Measurements from ENCODE around the gene CLEC18A.
"Not testable (repeated sequence)": the region's sequence is repeated elsewhere in the genome, so short reads cannot be mapped to it uniquely, and the experiment has no call there.

The CLEC18A gene

DNA sequence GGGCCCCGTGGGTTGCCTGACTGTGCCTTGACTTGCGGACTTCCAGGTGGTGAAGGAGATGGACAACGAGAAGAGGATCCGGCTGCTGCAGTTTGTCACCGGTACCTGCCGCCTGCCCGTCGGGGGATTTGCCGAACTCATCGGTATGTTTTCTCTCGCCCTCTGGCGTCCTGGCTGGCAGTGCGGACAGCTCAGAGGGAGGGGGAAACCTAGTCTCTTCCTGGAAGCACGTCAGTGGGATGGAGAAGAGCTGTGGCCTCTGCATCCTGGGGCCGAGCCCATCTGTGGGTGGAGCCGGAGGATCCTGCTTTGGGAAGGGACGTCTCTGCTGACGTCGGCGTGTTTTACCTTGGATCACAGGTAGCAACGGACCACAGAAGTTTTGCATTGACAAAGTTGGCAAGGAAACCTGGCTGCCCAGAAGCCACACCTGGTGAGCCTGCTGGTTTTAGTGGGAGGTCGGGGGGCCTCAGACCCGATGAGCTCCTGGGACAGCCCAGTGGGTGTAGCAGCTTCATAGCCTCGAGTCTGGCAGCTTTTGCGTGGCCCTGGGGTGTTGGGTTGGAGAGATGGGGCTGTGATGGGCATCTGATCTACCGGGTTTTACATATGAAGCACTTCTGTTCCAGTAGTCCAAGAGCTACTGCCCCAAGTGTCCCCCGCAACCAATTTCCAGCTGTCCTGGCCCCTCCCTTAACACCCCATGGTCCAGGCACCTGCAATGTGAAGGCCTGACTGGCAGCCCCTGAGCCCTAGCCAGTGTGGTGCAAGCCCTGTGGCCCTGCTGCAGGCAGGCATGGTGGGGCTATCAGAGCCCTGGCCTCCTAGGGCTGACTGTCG, 11.9 kb upstream of the CLEC18A start:
- Histone ChIP-seq H3K36me3 (peaks cover 59 to 91% (median 72%) of the 10 kb centered on the region in 11 experiments), H3K27ac (no peak overlapping the region), H3K4me2 (no peak overlapping the region), H3K9me3 (replicated peaks in 1 of 11) (no peaks in the 10 kb centered on the region), H3K4me1 (peaks cover 0 to 68% (median 44%) of the 10 kb centered on the region in 10 experiments; a peak in 14 of 20 replicates), H3K4me3 (no peak overlapping the region), H4K20me1 (peaks cover 0 to 55% (median 0%) of the 10 kb centered on the region in 11 experiments; a peak in 5 of 22 replicates), H3K27me3 (no peaks in the 10 kb centered on the region), H3K9ac (no peak overlapping the region)
- no peak for TF ChIP-seq Cebpa-rat (IDR thresholded peaks at IDR 0.05)

DNA sequence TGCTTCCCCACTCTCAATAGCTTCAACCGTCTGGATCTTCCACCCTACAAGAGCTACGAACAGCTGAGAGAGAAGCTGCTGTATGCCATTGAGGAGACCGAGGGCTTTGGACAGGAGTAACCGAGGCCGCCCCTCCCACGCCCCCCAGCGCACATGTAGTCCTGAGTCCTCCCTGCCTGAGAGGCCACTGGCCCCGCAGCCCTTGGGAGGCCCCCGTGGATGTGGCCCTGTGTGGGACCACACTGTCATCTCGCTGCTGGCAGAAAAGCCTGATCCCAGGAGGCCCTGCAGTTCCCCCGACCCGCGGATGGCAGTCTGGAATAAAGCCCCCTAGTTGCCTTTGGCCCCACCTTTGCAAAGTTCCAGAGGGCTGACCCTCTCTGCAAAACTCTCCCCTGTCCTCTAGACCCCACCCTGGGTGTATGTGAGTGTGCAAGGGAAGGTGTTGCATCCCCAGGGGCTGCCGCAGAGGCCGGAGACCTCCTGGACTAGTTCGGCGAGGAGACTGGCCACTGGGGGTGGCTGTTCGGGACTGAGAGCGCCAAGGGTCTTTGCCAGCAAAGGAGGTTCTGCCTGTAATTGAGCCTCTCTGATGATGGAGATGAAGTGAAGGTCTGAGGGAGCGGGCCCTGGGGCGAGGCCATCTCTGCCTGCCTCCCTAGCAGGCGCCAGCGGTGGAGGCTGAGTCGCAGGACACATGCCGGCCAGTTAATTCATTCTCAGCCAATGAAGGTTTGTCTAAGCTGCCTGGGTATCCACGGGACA, 11.1 kb upstream of the CLEC18A start:
- no peak for TF ChIP-seq Cebpa-rat (IDR thresholded peaks at IDR 0.05)
- H3K36me3 ChIP-seq, result peaks cover 56 to 83% (median 64%) of the 10 kb centered on the region in 11 experiments

DNA sequence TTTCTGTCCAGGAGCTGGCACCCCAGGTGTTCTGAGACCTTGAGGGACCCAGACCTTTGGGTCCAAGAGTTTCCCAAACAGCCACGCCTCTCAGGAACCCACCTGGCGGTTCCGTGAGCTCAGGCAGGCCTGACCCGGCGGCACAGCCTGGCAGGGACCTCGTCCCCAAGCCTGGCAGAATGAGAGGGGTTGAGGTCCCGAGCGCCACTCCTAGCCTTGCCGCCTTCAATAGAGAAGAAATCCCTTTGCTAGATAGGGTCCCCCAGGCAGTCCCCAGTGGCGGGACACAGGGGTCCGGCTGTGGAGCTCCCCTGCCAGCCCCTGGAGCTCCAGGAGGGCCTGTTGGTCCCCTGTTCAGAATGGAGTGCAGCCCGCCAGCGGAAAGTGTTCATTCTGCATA, 10.5 kb upstream of the CLEC18A start:
- Histone ChIP-seq H3K9me3 (replicated peaks in 1 of 11) (no peaks in the 10 kb centered on the region), H3K4me1 (peaks cover 0 to 53% (median 30%) of the 10 kb centered on the region in 10 experiments; a peak in 14 of 20 replicates), H3K9ac (no peak overlapping the region), H3K36me3 (peaks cover 51 to 76% (median 59%) of the 10 kb centered on the region in 11 experiments), H4K20me1 (peaks cover 0 to 42% (median 0%) of the 10 kb centered on the region in 11 experiments; a peak in 5 of 22 replicates), H3K27me3 (no peaks in the 10 kb centered on the region), H3K27ac (peak overlapping the region in 1 of 11 experiments; percentile 55; a peak in 1 of 22 replicates), H3K4me3 (no peak overlapping the region), H3K4me2 (no peak overlapping the region; a peak in 1 of 22 replicates)
- TF ChIP-seq Cebpa-rat (IDR thresholded peaks at IDR 0.05), result no peak

More for the DNA sequence above, 11.1 kb upstream of the CLEC18A start:
- H3K27ac ChIP-seq, result no peak overlapping the region
- H3K9ac ChIP-seq, result no peak overlapping the region
- H4K20me1 ChIP-seq, result peaks cover 0 to 49% (median 0%) of the 10 kb centered on the region in 11 experiments; a peak in 5 of 22 replicates
- no peak overlapping the region for H3K4me3 ChIP-seq
- no peaks in the 10 kb centered on the region for H3K9me3 ChIP-seq (replicated peaks in 1 of 11)
- H3K27me3 ChIP-seq, result no peaks in the 10 kb centered on the region
- H3K4me1 ChIP-seq, result peaks cover 0 to 60% (median 37%) of the 10 kb centered on the region in 10 experiments; a peak in 14 of 20 replicates
- H3K4me2 ChIP-seq, result no peak overlapping the region

DNA sequence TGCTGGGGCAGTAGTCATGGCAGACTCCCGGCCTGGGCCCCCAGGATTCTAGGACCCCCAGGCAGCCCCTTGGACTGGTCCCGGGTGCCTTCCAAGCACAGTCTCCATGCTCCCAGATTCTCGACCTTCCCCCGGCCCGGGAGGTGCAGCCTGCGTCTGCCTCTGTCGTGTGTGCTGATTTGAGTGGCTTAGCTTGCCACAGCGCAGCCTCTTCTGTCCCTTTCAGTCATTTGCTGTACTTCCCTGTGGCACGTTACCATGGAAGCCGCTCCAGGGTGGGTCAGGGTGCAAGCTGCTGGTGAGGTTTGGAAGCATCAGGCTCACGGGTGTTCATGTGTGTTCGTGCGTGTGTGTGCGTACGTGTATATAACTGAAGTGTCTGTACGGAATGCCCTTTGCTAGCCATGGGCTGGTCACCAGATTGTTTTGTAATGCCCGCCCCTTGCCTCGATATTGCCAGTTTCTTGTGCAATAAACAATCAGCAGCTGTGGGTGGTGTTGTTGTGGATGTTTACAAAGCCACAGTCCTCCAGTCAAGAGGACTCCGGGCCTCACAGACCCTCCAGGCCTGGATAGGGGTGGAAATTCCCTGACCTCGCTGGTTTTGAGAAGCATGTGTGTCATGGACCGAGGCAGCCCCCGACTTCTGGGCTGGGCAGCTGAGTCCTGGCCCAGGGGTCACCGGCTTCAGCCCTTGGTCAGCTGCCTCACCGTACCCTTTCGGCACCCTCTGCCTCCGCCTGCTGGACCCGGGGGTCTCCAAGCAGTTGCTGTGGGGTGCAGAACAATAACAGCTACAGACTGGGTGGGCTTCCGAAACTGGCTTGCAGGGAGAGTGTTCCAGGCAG, 9.7 kb upstream of the CLEC18A start:
- H3K27ac ChIP-seq, result peak overlapping the region in 5 of 11 experiments; percentile 3 to 55 (median 43); a peak in 5 of 22 replicates
- TF ChIP-seq Cebpa-rat (IDR thresholded peaks at IDR 0.05), result no peak

DNA sequence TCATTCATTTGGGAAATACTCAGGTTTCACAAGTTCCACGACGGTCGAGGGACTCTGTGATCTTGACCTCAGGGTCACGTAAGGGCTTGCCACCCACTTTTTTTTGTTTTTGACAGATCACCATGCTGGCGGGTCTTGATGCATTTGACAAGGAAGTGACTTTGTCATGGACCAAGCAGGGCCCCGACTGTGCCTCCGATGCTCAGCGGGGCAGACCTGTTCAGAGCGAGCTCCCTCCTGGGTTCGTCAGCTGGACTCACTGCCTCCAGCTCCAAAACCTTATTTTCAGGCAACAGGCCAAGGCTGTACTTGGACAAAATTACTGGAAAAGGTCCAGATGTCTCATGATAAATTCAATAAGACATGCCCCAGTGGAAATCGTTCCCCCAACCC, 9.0 kb upstream of the CLEC18A start:
- H3K9ac ChIP-seq, result peak overlapping the region in 1 of 11 experiments; percentile 32; a peak in 2 of 22 replicates
- H3K36me3 ChIP-seq, result peaks cover 37 to 62% (median 45%) of the 10 kb centered on the region in 11 experiments
- TF ChIP-seq Cebpa-rat (IDR thresholded peaks at IDR 0.05), result no peak
- H3K27ac ChIP-seq, result peak overlapping the region in 4 of 11 experiments; percentile 28 to 55 (median 47); a peak in 5 of 22 replicates
- peaks cover 0 to 39% (median 25%) of the 10 kb centered on the region in 10 experiments; a peak in 14 of 20 replicates for H3K4me1 ChIP-seq
- no peak overlapping the region for H3K4me3 ChIP-seq
- peaks cover 0 to 28% (median 0%) of the 10 kb centered on the region in 11 experiments; a peak in 5 of 22 replicates for H4K20me1 ChIP-seq
- no peaks in the 10 kb centered on the region for H3K9me3 ChIP-seq (replicated peaks in 1 of 11)
- H3K4me2 ChIP-seq, result peak overlapping the region in 8 of 11 experiments; percentile 15 to 70 (median 52); a peak in 14 of 22 replicates
- no peaks in the 10 kb centered on the region for H3K27me3 ChIP-seq

More for the DNA sequence above, 9.7 kb upstream of the CLEC18A start:
- Histone ChIP-seq H3K36me3 (peaks cover 43 to 68% (median 51%) of the 10 kb centered on the region in 11 experiments), H4K20me1 (peaks cover 0 to 34% (median 0%) of the 10 kb centered on the region in 11 experiments; a peak in 5 of 22 replicates), H3K9ac (peak overlapping the region in 1 of 11 experiments; percentile 32; a peak in 2 of 22 replicates), H3K4me1 (peaks cover 0 to 45% (median 25%) of the 10 kb centered on the region in 10 experiments; a peak in 14 of 20 replicates), H3K4me2 (peak overlapping the region in 8 of 11 experiments; percentile 15 to 70 (median 52); a peak in 14 of 22 replicates), H3K27me3 (no peaks in the 10 kb centered on the region), H3K9me3 (replicated peaks in 1 of 11) (no peaks in the 10 kb centered on the region), H3K4me3 (no peak overlapping the region)

DNA sequence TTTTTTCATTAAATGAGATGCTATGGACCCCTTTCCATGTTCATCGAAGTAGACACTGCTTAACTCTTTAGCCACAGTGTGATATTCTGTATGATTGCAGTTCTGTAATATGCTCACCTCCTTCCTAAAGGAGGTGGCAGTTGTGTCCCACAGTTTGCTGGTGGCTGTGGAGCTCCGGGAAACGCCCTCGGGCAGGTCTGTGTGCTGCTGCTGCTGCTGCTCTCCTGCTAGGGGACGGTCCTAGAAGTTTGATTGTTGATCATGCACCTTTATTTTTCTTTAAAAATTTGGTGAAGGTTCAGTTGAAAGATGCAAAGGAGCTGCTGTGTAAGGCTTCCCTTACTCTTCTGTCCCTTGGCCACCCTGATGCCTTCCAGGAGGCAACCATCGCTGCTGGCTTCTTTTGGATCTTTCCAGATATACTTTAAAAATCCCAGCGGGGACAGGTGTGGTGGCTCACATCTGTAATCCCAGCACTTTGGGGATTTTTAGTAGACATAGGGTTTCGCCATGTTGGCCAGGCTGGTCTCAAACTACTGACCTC, 8.4 kb upstream of the CLEC18A start:
- H3K9ac ChIP-seq, result peak overlapping the region in 1 of 11 experiments; percentile 42; a peak in 1 of 22 replicates
- TF ChIP-seq Cebpa-rat (IDR thresholded peaks at IDR 0.05), result no peak
- peaks cover 31 to 56% (median 39%) of the 10 kb centered on the region in 11 experiments for H3K36me3 ChIP-seq

DNA sequence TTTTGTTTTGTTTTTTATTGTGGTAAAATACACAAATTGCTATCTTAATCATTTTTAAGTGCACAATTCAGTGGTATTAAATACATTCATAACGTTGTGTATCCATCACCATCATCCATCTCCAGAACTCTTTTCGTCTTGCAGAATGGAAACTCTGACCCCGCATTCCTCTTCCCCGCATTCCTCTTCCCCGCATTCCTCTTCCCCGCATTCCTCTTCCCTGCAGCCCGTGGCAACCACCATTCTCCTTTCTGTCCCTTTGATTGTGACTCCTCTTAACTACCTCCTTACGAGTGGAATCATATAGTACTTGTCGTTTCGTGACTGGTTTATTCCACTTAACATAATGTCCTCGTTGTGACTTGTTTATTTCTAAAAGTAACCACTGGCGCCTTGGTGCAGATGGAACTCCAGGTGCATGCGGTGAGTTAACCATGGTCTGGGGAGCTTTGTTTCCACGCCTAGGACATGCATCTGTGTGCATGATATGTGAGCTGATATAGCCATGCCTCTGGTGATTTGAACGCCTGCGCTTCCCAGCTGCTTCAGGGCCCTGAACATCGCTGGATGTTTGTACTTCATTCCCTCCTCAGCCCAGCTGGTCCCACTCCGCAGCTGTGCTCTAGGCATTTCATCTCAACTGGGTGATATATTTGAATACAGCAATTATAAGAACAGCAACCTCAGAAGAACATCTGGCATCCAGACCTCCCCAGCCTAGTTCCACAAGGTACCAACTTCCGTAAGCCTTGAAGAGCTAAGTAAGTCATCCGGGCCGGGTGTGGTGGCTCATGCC, 7.7 kb upstream of the CLEC18A start:
- not testable (repeated sequence) for H3K4me3 ChIP-seq; H3K27me3 ChIP-seq; H3K9me3 ChIP-seq (replicated peaks in 1 of 11)
- Histone ChIP-seq H3K27ac (peak overlapping the region in 4 of 11 experiments; percentile 38 to 55 (median 42); a peak in 3 of 22 replicates), H3K9ac (peak overlapping the region in 1 of 11 experiments; percentile 42; a peak in 1 of 22 replicates), H3K4me2 (peak overlapping the region in 8 of 11 experiments; percentile 15 to 70 (median 52); a peak in 13 of 22 replicates), H3K36me3 (peaks cover 25 to 49% (median 32%) of the 10 kb centered on the region in 11 experiments), H3K4me1 (peaks cover 0 to 32% (median 25%) of the 10 kb centered on the region in 10 experiments; a peak in 14 of 20 replicates), H4K20me1 (peaks cover 0 to 27% (median 0%) of the 10 kb centered on the region in 11 experiments; a peak in 4 of 22 replicates)

More for the DNA sequence above, 8.4 kb upstream of the CLEC18A start:
- Histone ChIP-seq H3K4me3 (no peak overlapping the region), H3K9me3 (replicated peaks in 1 of 11) (no peaks in the 10 kb centered on the region), H3K27me3 (no peaks in the 10 kb centered on the region), H3K4me1 (peaks cover 0 to 33% (median 25%) of the 10 kb centered on the region in 10 experiments; a peak in 14 of 20 replicates), H3K4me2 (peak overlapping the region in 8 of 11 experiments; percentile 15 to 70 (median 52); a peak in 13 of 22 replicates), H4K20me1 (peaks cover 0 to 27% (median 0%) of the 10 kb centered on the region in 11 experiments; a peak in 5 of 22 replicates), H3K27ac (peak overlapping the region in 4 of 11 experiments; percentile 38 to 55 (median 42); a peak in 5 of 22 replicates)

DNA sequence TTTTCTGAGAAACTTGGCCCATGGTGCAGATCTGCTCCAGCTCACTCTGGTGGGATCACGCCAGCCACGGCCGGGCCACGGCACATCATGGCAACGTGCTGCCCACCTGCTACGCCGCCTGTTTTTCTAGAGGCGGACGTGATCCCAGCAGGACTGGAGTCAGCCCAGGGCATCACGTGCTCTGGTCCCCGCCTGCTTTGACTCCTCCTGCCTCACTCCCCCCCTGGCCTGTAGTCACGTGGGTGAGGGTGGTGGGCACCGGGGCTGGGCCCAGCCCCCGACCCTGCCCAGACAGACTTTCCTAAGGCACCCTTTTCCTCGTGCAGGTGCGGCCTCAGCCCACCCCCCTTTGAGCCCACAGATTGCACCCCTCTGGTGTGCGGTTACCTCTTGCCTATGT, 723 bp upstream of the CLEC18A start:
- H3K9ac ChIP-seq; H3K4me3 ChIP-seq; H3K4me2 ChIP-seq; H4K20me1 ChIP-seq; H3K27ac ChIP-seq; H3K4me1 ChIP-seq; H3K9me3 ChIP-seq (replicated peaks in 1 of 11); H3K36me3 ChIP-seq; H3K27me3 ChIP-seq: not testable (repeated sequence)

DNA sequence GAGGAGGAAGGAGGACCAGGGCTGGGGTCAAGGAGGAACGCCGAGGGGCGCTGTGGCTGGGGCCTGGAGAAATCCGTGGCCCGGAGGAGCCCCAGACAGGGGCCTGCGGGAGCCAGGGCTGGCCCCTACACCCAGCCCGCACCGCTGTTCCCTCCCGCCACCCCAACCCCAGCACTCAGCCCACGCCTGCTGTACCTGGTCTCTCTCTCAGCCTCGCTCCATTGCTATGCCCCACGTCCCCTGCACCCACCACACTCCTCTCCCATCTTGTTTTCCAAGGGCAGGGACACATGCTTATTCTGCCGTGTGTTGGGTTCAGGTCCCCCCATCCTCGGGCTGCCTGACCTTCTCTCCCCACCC, 518 bp downstream of the CLEC18A start:
- not testable (repeated sequence) for H3K36me3 ChIP-seq; H3K27ac ChIP-seq; H3K4me1 ChIP-seq; H3K9me3 ChIP-seq (replicated peaks in 1 of 11); H3K27me3 ChIP-seq; H4K20me1 ChIP-seq; H3K4me2 ChIP-seq; H3K9ac ChIP-seq; H3K4me3 ChIP-seq

DNA sequence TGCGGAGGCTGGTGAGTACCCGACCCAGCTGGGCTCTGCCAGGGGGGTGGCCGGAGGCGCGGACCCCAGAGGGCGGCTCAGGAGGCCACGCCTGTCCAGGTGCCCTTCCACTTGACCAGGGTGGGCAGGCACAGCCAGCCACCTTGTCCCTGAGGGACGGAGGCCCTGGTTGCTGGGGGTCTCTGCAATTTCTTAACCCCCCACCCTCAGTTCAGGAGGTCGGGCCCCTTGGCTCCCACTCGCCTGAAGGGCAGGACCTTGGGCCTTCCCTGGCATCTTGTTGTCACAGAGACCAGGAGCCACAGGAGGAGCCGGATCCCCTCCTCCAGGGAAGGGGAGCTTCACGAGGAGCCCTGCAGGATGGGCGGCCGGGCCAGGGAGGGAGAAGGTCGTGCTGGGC, 982 bp downstream of the CLEC18A start:
- H3K27me3 ChIP-seq; H3K9me3 ChIP-seq (replicated peaks in 1 of 11); H3K4me3 ChIP-seq; H3K4me2 ChIP-seq; H3K9ac ChIP-seq; H3K36me3 ChIP-seq; H3K27ac ChIP-seq; H4K20me1 ChIP-seq; H3K4me1 ChIP-seq: not testable (repeated sequence)

All from BLaER1 treated with 17β-estradiol and CSF1 and Interleukin-3, amounts not matched to agents 10 nM and 100 nM (cell line).